Immature natural killer cell (primary cell): ENCODE results near the gene GPRC5B. TPM values are rescaled to one million over a fixed set of nuclear protein-coding genes. Genes with fewer than 3 reads are reported as not detected.
A peak's percentile ranks its signal among the peaks of the same experiment; 100 is the strongest.

Experiments used
- DNase-seq, 3 donors: peaks; one replicate each; pipeline ENCODE4 v3.0.0; 2022; ENCODE audit warnings: mixed read lengths in 1 of 3
- H3K27ac Mint-ChIP-seq, 6 donors: one replicate each; pipeline ENCODE4 v1.8.0; 2020; ENCODE audit warnings: mixed read lengths in 6 of 6, mild to moderate bottlenecking in 5 of 6, inconsistent platforms in 4 of 6, moderate library complexity in 3 of 6
- H3K27me3 Mint-ChIP-seq, 3 donors: one replicate each; pipeline ENCODE4 v1.8.0; 2020 to 2021; ENCODE audit warnings: low read depth in 3 of 3, mild to moderate bottlenecking in 3 of 3, mixed read lengths in 3 of 3, moderate library complexity in 3 of 3, inconsistent platforms in 1 of 3
- H3K36me3 Mint-ChIP-seq, 3 donors: one replicate each; pipeline ENCODE4 v1.8.0; 2020; ENCODE audit warnings: mixed read lengths in 3 of 3, inconsistent platforms in 2 of 3, mild to moderate bottlenecking in 2 of 3
- H3K4me1 Mint-ChIP-seq, 2 donors: one replicate each; pipeline ENCODE4 v1.8.0; 2020; ENCODE audit warnings: inconsistent platforms in 2 of 2, mild to moderate bottlenecking in 2 of 2, mixed read lengths in 2 of 2, moderate library complexity in 1 of 2
- H3K4me3 Mint-ChIP-seq, 5 donors: one replicate each; pipeline ENCODE4 v1.8.0; 2020; ENCODE audit warnings: mild to moderate bottlenecking in 5 of 5, mixed read lengths in 5 of 5, inconsistent platforms in 3 of 5, moderate library complexity in 3 of 5
- H3K9me3 Mint-ChIP-seq, 6 donors: one replicate each; pipeline ENCODE4 v1.8.0; 2020; ENCODE audit warnings: mild to moderate bottlenecking in 6 of 6, mixed read lengths in 6 of 6, inconsistent platforms in 4 of 6, moderate library complexity in 3 of 6
- polyA plus RNA-seq, 3 donors: library from polyadenylated mRNA; unstranded; fragments of 300-500 nt; fragmentation: Illumina TruSeq; gene quantifications; one replicate each; pipeline ENCODE4 v1.2.3, GENCODE V29; 2021

GPRC5B gene
- polyA plus RNA-seq = not detected

DNA sequence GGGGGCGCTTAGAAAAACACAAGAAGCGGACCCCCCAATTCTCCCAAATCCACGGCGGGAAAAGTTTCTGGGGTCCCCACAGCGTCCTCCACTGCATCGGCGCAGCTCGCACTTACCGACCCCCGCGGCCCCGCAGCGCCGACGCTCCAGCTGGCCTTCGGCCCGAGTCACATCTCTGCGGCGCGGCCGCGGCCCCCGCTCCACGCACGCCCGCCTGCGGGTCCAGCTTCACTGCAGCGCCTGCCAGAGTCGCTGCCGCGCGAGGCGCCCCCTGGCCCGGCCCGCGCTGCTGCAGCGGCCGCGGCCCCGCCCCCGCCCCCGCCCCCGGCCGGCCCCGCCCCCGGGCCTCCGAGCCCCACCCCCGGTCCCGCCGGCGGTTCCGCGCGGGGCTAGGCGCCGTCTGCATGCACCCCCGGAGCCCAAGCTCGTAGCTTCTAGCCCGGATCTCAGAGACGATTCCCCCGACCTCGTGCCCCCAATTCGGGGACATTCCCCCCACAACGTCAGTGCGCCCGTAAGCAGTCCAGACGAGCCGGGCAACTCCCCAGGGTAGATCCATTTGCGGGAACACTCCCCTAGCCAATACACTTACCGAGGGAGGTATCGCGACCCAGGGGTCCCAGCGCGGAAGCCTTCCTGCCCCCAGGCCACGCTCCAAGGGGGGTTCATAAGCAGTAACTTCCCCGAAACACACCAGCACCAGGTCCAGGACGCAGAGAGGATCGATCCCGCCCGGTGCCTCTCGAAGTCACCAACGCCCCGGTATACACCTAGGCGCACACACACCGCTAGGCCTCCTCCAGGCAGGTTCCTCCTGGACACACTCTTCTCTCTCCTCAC is at the start of gene GPRC5B:
GPRC5B (minus strand) TSS at position 238 of the 840 bp plus-strand sequence. CDS start 12,003 bp downstream, outside the sequence.
- Mint-ChIP-seq H3K4me3 (peak within 1 kb of the TSS; percentile 69 to 76 (median 74)), H3K27me3 (peaks cover 12 to 24% (median 14%) of the 10 kb centered on the region in 3 donors), H3K4me1 (peaks cover 16% of the 10 kb centered on the region in 2 donors), H3K36me3 (no peaks in the 10 kb centered on the region), H3K9me3 (peaks cover 0 to 2% (median 0%) of the 10 kb centered on the region in 6 donors), H3K27ac (no peak within 1 kb of the TSS)
- peak in 2 of 3 donors; percentile 7 to 10 for DNase-seq

- Mint-ChIP-seq H3K9me3 (no peaks in the 10 kb centered on the region), H3K4me3 (no peak overlapping the region), H3K27me3 (peaks cover 0 to 4% (median 0%) of the 10 kb centered on the region in 3 donors), H3K4me1 (no peaks in the 10 kb centered on the region), H3K27ac (no peak overlapping the region), H3K36me3 (no peaks in the 10 kb centered on the region)
- DNase-seq = no peak
These were observed 49.1 kb upstream of the GPRC5B start for GRCh38 chr16:19933740-19934139.

GRCh38 chr16:19929062-19929511 is 44.4 kb upstream of the GPRC5B start:
- no peaks in the 10 kb centered on the region for H3K9me3 Mint-ChIP-seq
- no peak overlapping the region for H3K4me3 Mint-ChIP-seq
- H3K27ac Mint-ChIP-seq = no peak overlapping the region
- peaks cover 0 to 5% (median 0%) of the 10 kb centered on the region in 3 donors for H3K27me3 Mint-ChIP-seq
- DNase-seq = no peak
- H3K36me3 Mint-ChIP-seq = no peaks in the 10 kb centered on the region
- H3K4me1 Mint-ChIP-seq = no peaks in the 10 kb centered on the region

- Mint-ChIP-seq H3K27ac (no peak overlapping the region), H3K9me3 (no peaks in the 10 kb centered on the region), H3K4me1 (no peaks in the 10 kb centered on the region)
These were observed 43.8 kb upstream of the GPRC5B start for GRCh38 chr16:19928432-19928831.

DNA sequence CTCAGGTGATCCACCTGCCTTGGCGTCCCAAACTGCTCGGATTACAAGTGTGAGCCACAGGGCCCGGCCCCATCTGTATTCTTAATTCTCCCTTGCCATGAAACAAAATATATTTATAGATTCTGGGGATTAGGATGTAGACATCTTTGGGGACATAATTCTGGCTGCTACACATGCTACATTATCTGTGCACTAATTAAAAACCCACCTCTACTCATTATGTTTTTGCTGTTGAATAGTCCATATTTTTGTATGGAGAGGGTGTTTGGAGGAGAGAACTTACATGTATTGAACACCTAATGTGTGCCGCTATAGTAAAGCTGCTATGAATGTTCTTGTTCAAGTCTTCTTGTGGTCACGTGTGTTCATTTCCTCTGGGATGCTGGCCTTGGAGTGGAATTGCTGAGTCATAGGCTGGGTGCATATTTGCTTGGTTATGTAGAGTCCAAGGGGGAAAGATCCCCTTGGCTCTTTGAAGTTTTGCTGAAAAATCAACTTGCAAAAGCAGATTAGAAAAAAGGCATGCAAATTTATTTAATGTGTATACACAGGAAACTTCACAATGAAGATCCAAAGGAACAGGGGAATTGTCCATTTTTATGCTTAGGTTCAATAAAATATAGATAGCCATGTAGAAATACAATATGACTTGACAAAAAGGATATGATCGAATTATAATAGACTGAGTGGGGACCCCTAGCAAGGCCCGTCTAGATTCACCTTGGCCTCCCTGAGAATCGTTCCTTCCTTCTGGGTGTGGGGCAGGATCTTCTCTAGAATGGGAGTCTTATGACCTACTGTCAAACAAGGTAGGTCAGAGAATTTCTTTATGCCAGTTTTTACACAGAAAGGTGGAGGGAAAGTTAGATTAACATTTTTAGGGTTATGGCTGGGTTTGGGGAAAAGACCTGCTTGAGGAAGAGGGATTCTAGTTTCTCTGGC is 42.1 kb upstream of the GPRC5B start:
- no peak overlapping the region for H3K4me3 Mint-ChIP-seq
- H3K9me3 Mint-ChIP-seq = no peaks in the 10 kb centered on the region
- no peak overlapping the region for H3K27ac Mint-ChIP-seq
- no peaks in the 10 kb centered on the region for H3K36me3 Mint-ChIP-seq
- no peak for DNase-seq
- H3K4me1 Mint-ChIP-seq = no peaks in the 10 kb centered on the region
- peaks cover 0 to 2% (median 0%) of the 10 kb centered on the region in 3 donors for H3K27me3 Mint-ChIP-seq

More at GRCh38 chr16:19928432-19928831, 43.8 kb upstream of the GPRC5B start:
- no peak overlapping the region for H3K4me3 Mint-ChIP-seq
- H3K36me3 Mint-ChIP-seq = no peaks in the 10 kb centered on the region
- DNase-seq = no peak
- H3K27me3 Mint-ChIP-seq = peaks cover 0 to 5% (median 0%) of the 10 kb centered on the region in 3 donors

DNA sequence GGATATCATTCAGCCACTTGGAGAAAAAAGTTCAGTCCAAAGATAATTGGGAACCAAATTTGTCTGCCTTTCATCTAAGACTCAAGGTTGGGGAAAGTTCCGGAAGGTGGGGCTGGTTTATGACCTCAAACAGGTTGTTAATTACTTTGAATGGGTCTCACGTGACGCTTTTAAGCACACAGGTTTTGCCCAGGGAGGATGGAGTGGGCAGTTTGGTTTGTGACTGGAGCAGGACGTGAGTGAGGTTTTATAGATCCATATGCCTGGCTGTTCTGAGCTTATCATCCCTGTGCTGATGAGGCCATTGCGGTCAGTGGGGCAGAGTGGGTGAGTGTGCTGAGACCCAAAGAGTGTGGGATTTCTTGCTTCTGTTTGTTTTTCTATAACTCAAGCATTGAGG is 38.7 kb upstream of the GPRC5B start:
- H3K9me3 Mint-ChIP-seq = peaks cover 0 to 2% (median 0%) of the 10 kb centered on the region in 6 donors
- H3K4me1 Mint-ChIP-seq = no peaks in the 10 kb centered on the region
- no peaks in the 10 kb centered on the region for H3K36me3 Mint-ChIP-seq
- peaks cover 0 to 2% (median 1%) of the 10 kb centered on the region in 3 donors for H3K27me3 Mint-ChIP-seq
- no peak overlapping the region for H3K4me3 Mint-ChIP-seq
- H3K27ac Mint-ChIP-seq = no peak overlapping the region
- no peak for DNase-seq

DNA sequence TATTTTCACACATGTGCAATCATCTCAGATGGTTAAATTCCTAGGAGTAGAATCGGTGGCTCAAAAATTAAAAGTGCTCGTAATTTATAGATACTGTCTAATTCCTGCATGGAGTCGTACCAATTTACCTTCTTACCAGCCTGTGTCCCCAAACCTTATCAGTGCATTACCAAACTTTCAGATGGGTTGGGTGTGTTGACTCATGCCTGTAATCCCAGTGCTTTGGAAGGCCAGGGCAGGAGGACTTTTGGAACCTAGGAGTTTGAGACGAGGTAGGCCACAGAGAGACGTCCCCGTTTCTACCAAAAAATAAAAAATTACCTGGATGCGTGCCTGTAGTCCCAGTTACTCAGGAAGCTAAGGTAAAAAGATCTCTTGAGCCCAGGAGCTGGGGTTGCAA is 34.5 kb upstream of the GPRC5B start:
- H3K27ac Mint-ChIP-seq = no peak overlapping the region
- H3K36me3 Mint-ChIP-seq = no peaks in the 10 kb centered on the region
- H3K9me3 Mint-ChIP-seq = peaks cover 0 to 2% (median 0%) of the 10 kb centered on the region in 6 donors
- H3K27me3 Mint-ChIP-seq = peaks cover 3 to 6% (median 4%) of the 10 kb centered on the region in 3 donors
- DNase-seq = no peak
- no peaks in the 10 kb centered on the region for H3K4me1 Mint-ChIP-seq
- no peak overlapping the region for H3K4me3 Mint-ChIP-seq

GRCh38 chr16:19916064-19916463 is 31.4 kb upstream of the GPRC5B start:
- Mint-ChIP-seq H3K36me3 (no peaks in the 10 kb centered on the region), H3K27me3 (peaks cover 3 to 6% (median 4%) of the 10 kb centered on the region in 3 donors), H3K4me3 (no peak overlapping the region), H3K9me3 (peaks cover 0 to 2% (median 0%) of the 10 kb centered on the region in 6 donors), H3K27ac (peak overlapping the region in 1 of 6 donors; percentile 30), H3K4me1 (no peaks in the 10 kb centered on the region)
- DNase-seq = no peak

DNA sequence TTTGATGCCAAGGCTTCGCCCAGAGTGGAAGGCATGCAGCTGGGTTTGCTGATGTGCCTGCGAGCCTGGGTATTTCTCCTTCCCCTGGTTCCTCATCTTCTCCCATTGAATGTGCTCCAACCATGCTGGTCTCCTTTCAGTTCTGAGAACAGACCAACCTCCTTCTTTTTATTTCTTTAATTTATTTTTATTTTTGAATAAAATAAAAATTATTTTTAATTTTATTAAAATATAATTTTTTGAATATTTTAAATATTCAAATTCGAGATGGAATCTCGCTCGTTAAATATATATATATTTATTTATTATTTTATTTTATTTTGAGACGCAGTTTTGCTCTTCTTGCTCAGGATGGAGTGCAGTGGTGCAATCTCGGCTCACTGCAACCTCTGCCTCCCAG is 30.2 kb upstream of the GPRC5B start:
- Mint-ChIP-seq H3K27ac (no peak overlapping the region), H3K4me3 (no peak overlapping the region), H3K36me3 (no peaks in the 10 kb centered on the region), H3K9me3 (peaks cover 0 to 2% (median 0%) of the 10 kb centered on the region in 6 donors), H3K4me1 (no peaks in the 10 kb centered on the region), H3K27me3 (peaks cover 3 to 6% (median 5%) of the 10 kb centered on the region in 3 donors)
- no peak for DNase-seq

- no peak overlapping the region for H3K4me3 Mint-ChIP-seq
- H3K36me3 Mint-ChIP-seq = no peaks in the 10 kb centered on the region
- DNase-seq = no peak
- no peaks in the 10 kb centered on the region for H3K9me3 Mint-ChIP-seq
- no peak overlapping the region for H3K27ac Mint-ChIP-seq
- peaks cover 5 to 9% (median 9%) of the 10 kb centered on the region in 3 donors for H3K27me3 Mint-ChIP-seq
- H3K4me1 Mint-ChIP-seq = no peaks in the 10 kb centered on the region
These were observed 28.6 kb upstream of the GPRC5B start for GRCh38 chr16:19913340-19913645.

DNA sequence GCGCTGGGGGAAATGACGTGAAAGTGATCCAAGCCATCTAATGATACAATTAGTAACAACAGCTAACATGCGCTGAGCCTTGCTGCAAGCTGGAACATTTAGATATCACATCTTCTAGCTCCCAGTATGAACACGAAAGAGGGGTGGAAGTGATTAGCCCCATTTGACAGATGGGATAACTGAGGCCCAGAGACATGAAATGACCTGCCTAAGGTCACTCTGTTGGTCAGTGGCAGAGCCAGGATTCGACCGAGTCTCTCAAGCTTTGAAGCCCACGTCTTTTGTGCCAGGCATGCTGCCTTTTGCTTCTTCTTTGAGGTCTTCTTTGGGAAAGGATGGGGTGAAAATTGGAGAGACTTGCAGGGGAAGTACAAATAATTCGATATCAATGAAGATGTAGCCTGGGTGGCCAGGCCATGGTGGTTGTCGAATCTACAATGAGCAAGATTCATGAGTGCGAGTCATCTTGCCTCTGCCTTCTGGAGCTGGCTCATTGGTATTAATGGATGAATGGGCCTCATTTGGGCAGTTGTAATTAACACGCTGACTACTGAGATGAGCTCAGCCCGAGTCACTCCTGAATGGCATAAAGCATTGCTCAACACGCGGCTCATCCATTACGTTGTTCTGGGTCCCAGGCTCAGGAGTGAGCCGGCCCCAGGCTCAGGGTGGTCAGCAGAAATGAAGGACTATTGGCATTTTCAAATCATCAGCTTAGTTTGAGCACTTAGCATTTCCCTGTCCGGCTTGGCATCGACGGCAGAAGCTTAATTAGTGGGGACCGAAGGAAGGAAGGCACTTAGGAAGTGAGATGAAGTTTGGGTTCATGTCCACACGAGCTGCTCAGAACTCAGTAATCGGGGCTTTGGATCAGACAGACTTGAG is 28.0 kb upstream of the GPRC5B start:
- peaks cover 2% of the 10 kb centered on the region in 2 donors for H3K4me1 Mint-ChIP-seq
- DNase-seq = no peak
- H3K36me3 Mint-ChIP-seq = no peaks in the 10 kb centered on the region
- H3K9me3 Mint-ChIP-seq = no peaks in the 10 kb centered on the region
- peaks cover 8 to 12% (median 9%) of the 10 kb centered on the region in 3 donors for H3K27me3 Mint-ChIP-seq
- no peak overlapping the region for H3K27ac Mint-ChIP-seq
- no peak overlapping the region for H3K4me3 Mint-ChIP-seq

DNA sequence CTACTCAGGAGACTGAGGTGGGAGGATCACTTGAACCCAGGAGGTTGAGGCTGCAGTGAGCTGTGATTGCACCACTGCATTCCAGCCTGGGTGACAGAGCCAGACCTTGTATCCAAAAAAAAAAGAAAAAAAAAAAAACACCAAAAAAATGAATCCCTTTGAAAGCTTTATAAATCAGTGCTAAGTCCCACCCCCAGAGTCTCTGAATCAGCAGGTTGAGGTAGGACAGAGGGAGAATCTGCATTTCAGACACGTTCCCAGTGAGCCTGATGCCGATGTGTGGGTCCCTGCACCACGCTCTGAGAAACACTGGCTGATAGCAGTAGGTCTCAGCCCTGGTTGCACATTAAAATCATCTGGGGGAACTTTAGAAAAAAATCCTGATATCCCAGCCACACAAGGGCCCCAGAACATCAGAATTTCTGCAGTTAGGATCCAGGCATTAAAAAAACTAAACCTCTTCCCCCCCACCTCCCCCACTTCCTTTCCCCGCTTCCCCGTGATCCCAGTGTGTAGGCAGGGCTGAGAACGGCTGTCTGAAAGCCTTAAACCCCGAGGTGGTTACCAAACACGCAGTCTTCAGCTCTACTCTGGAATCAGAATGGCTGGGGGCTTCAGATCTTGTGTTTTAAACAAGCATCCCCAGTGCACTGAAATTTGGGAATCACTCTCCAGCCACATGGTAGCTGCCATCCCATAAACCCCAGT is 27.3 kb upstream of the GPRC5B start:
- H3K4me1 Mint-ChIP-seq = peaks cover 7 to 9% of the 10 kb centered on the region in 2 donors
- H3K4me3 Mint-ChIP-seq = no peak overlapping the region
- no peaks in the 10 kb centered on the region for H3K9me3 Mint-ChIP-seq
- no peaks in the 10 kb centered on the region for H3K36me3 Mint-ChIP-seq
- peaks cover 11 to 16% (median 15%) of the 10 kb centered on the region in 3 donors for H3K27me3 Mint-ChIP-seq
- DNase-seq = no peak
- H3K27ac Mint-ChIP-seq = no peak overlapping the region
